Karpas-422 (cell line): ENCODE data around the gene ETS2. TPM values are rescaled to one million over a fixed set of nuclear protein-coding genes. Genes with fewer than 3 reads are reported as not detected.

ENCODE experiments used
- DNase-seq: peaks from one replicate; pipeline ENCODE4 v3.0.0-alpha.2; 2015
- H2AFZ ChIP-seq: fragments of 200-600 bp; sonication (generic); 2 replicates; pipeline ENCODE4 v1.6.1; 2014; ENCODE audit warnings: antibody characterized with exemption, low read length, mixed read lengths
- H3K27ac ChIP-seq: fragments of 200-600 bp; sonication (generic); 2 replicates; pipeline ENCODE4 v1.5.1; 2014; ENCODE audit warnings: mild to moderate bottlenecking, low read length, moderate library complexity
- H3K27me3 ChIP-seq: fragments of 200-600 bp; sonication (generic); 2 replicates; pipeline ENCODE4 v1.6.1; 2014; ENCODE audit warnings: low read length, mixed read lengths
- H3K36me3 ChIP-seq: fragments of 200-600 bp; sonication (generic); 2 replicates; pipeline ENCODE4 v1.6.1; 2014; ENCODE audit warnings: low read length, mixed read lengths; ENCODE audit not compliant: insufficient read depth
- H3K4me1 ChIP-seq: fragments of 200-600 bp; sonication (generic); 2 replicates; pipeline ENCODE4 v1.6.1; 2014; ENCODE audit warnings: mild to moderate bottlenecking, low read length, mixed read lengths
- H3K4me2 ChIP-seq: fragments of 200-600 bp; sonication (generic); 2 replicates; pipeline ENCODE4 v1.6.1; 2014; ENCODE audit warnings: low read length, low read depth, mild to moderate bottlenecking; ENCODE audit not compliant: poor library complexity, severe bottlenecking
- H3K4me3 ChIP-seq: fragments of 200-600 bp; sonication (generic); 2 replicates; pipeline ENCODE4 v1.5.1; 2014; ENCODE audit warnings: mild to moderate bottlenecking, antibody characterized with exemption, low read length, mixed read lengths
- H3K79me2 ChIP-seq: fragments of 200-600 bp; sonication (generic); 2 replicates; pipeline ENCODE4 v1.6.1; 2014; ENCODE audit warnings: mild to moderate bottlenecking, low read length, mixed read lengths
- H3K9ac ChIP-seq: fragments of 200-600 bp; sonication (generic); 2 replicates; pipeline ENCODE4 v1.6.0; 2014; ENCODE audit warnings: low read length
- H3K9me2 ChIP-seq: fragments of 200-600 bp; sonication (generic), shearing (Covaris generic); replicated peaks from 2 replicates; pipeline ENCODE4 v1.6.0; 2014; ENCODE audit warnings: mild to moderate bottlenecking, low read length, moderate library complexity; ENCODE audit not compliant: insufficient read depth
- H3K9me3 ChIP-seq: fragments of 300-700, 200-600 bp; sonication (generic); 2 replicates; pipeline ENCODE4 v1.6.1; 2014; ENCODE audit warnings: low read length, mixed read lengths
- H4K20me1 ChIP-seq: fragments of 200-600 bp; sonication (generic); 2 replicates; pipeline ENCODE4 v1.6.1; 2014; ENCODE audit warnings: mild to moderate bottlenecking, antibody characterized with exemption, low read length, low read depth; ENCODE audit not compliant: insufficient read depth
- total RNA-seq: library from RNA; depleted of rRNA; stranded (reverse); fragments of >200 nt; shearing (Covaris generic); gene quantifications from 2 replicates; pipeline ENCODE4 v1.2.3, GENCODE V29; 2014; ENCODE audit warnings: low replicate concordance

Gene ETS2
- total RNA-seq, 1 experiment from 2014 or later, result 12.9 TPM

GRCh38 chr21:38800046-38800758 lies 5.5 kb upstream of the ETS2 start:
- no peak overlapping the region for H2AFZ ChIP-seq
- no peaks in the 10 kb centered on the region for H4K20me1 ChIP-seq
- no peaks in the 10 kb centered on the region for H3K9me2 ChIP-seq
- H3K4me2 ChIP-seq, result no peak overlapping the region
- H3K79me2 ChIP-seq, result peaks cover 2% of the 10 kb centered on the region; the same call in 1 of the 2 replicates
- no peak overlapping the region for H3K27ac ChIP-seq
- no peaks in the 10 kb centered on the region for H3K36me3 ChIP-seq
- H3K4me1 ChIP-seq, result peaks cover 13% of the 10 kb centered on the region
- H3K9me3 ChIP-seq, result no peaks in the 10 kb centered on the region
- H3K4me3 ChIP-seq, result no peak overlapping the region
- H3K27me3 ChIP-seq, result no peaks in the 10 kb centered on the region
- DNase-seq, result no peak
- no peak overlapping the region for H3K9ac ChIP-seq

DNA sequence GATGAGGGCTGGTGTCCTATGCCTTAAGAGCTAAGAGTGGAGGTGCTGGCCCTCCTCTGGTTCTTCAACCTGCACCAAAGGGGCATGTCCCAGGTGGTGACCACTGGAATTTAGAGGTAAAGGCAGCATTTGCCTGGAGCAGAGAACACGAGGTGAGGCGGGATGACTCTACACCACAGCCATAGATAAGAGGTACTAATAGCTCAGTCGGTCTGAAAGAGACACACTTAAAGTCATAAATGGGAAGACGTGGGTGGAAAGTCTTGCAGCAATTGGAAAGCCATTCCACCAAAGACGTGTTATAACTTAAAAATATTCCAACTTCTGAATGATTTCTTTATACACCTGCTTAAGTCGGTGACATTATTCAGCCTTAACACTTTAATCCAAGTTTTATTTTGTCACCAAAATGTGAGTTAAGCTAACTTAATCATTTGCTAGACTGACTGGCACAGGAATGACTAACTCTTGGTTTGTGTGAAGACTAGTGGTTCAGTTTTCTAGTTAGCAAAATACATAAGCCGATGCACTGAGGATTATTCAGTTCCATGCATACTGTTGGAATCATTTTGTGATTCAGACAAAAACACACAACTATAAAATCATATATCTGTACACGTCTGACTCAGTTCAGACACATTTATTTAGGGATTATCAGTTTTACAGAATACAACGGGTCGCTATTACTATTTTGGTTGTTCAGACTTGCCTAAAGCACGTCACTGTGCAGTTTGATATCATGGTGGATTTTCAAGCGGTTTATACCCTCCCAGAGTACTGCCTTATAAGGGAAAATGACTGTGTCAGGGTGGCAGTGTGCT lies 4.6 kb upstream of the ETS2 start:
- Histone ChIP-seq H3K4me3 (no peak overlapping the region), H3K36me3 (no peaks in the 10 kb centered on the region), H4K20me1 (no peaks in the 10 kb centered on the region), H3K9me2 (no peaks in the 10 kb centered on the region), H3K9me3 (no peaks in the 10 kb centered on the region), H3K27me3 (no peaks in the 10 kb centered on the region), H2AFZ (no peak overlapping the region), H3K27ac (no peak overlapping the region), H3K4me2 (no peak overlapping the region), H3K4me1 (peaks cover 16% of the 10 kb centered on the region), H3K9ac (no peak overlapping the region), H3K79me2 (peaks cover 8% of the 10 kb centered on the region)
- no peak for DNase-seq

DNA sequence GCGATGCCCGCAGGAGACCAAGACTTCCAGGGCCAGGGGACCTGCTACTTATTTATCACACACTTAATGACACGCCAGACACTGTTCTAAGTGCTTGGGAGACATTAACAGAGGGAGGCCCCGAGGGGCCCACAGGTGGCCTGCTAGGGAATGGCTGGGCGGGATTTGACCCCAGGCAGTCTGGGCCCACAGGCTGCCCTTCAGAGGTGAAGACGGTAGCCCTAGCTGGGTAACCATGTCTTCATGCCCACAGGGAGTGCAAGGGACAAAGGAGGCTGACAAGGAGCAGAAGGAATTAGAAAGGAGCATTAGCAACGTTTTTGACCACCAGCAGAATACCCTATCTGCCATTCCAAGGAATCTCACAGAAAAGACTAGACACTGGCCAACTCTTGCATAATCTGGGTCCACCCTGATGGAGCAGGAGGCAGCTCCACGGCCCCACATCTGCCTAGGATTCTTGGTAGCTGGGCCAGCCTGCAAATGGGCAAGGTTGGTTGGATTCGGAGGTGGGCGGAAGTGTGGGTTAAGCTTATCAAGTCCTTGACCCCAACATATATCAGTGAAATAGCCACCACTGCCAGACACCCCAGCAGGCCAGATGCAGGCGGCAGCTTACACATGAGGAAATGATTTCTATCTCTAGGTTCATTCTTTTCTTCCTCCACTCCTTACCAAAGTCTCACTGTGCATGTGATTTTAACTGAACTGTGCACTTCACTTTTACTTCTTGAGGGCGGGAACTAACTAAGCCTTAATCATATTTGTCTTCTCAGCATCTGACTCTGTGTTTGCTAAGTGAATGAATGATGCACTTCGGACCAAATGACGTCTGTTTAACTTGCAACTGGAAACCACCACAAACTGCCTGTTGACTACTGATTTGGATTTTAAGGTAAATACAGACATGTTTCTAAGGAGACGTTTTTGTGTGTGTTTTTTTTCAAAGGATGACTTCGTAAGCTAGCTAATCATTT lies 3.4 kb upstream of the ETS2 start:
- Histone ChIP-seq H3K9me2 (no peaks in the 10 kb centered on the region), H3K79me2 (peaks cover 20% of the 10 kb centered on the region), H3K36me3 (no peaks in the 10 kb centered on the region), H4K20me1 (no peaks in the 10 kb centered on the region), H3K9me3 (no peaks in the 10 kb centered on the region), H3K27me3 (no peaks in the 10 kb centered on the region), H3K4me1 (peaks cover 21% of the 10 kb centered on the region), H2AFZ (no peak overlapping the region), H3K4me3 (no peak overlapping the region), H3K27ac (no peak overlapping the region), H3K9ac (no peak overlapping the region), H3K4me2 (no peak overlapping the region)
- DNase-seq, result no peak

DNA sequence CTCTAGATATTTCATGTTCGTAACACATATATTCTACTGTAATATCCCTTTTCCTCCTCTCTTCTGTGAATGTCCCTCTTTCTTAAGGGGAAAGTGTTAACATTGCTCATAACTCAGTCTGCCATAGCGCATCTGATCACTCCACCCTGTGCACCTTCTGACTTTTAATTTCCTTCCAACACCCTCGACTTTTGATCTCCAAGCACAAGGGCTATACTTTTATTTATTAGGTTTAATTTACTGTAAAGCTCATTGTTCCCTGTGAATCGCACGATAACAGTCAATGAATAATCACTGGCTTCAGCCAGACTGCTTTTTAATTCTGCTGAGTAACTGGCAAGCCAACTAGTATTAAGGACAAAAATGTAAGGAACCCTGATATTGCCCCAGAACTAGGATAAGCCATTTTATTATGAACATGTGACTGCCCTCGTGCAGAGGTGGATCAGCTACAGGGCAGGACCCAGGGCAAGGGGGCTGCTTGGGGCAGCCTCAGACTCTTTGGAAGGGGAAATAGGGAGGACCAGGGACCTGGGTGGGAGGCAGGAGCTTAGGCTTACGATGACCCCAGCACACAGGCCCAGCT lies 2.6 kb upstream of the ETS2 start:
- DNase-seq, result no peak
- Histone ChIP-seq H3K36me3 (no peaks in the 10 kb centered on the region), H3K27ac (no peak overlapping the region), H3K79me2 (peaks cover 29% of the 10 kb centered on the region), H3K4me2 (no peak overlapping the region), H3K9ac (no peak overlapping the region), H3K9me2 (no peaks in the 10 kb centered on the region), H3K9me3 (no peaks in the 10 kb centered on the region), H3K4me1 (peaks cover 30% of the 10 kb centered on the region), H4K20me1 (no peaks in the 10 kb centered on the region), H3K27me3 (no peaks in the 10 kb centered on the region), H2AFZ (no peak overlapping the region), H3K4me3 (no peak overlapping the region)

DNA sequence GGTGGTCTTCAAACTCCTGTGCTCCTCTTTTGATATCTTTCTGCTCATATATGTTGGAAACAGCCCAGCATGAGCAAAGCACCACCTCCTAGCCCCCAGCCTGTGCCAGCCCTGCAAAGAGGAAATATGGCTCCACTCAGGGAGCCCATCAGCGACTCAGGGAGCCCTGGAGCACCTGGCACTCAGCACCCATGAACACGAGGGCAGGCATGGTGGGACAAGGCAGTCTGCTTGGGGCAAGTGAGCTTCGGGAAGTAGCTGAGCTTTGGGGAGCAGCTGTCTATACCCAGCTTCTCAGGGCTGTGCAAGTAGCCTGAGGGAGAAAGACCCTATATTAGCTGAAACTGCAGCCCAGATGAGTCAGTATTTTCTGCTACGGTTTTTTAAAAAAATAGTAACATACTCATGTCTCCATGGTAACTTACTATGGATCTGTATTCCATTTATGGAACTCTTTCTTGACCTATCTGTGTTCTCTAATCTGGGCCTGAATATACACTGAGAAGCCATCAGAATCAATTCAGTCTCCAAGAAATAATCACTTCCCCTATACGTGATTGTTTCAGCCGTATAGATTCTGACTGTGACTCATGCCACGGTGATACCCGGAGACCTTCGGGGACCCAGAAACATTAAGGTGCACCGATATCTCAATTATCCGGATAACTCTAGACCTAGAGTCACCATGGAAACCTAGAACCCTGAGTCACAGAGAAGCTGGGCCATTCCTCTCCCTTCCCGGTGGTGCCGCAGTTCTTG lies 1.5 kb upstream of the ETS2 start:
- H3K9me3 ChIP-seq, result no peaks in the 10 kb centered on the region
- H3K4me3 ChIP-seq, result peak overlapping the region; percentile 81; the same call in 1 of the 2 replicates
- H3K79me2 ChIP-seq, result peaks cover 39% of the 10 kb centered on the region
- H3K27me3 ChIP-seq, result no peaks in the 10 kb centered on the region
- peak overlapping the region; percentile 91 for H3K4me2 ChIP-seq
- H3K27ac ChIP-seq, result no peak overlapping the region
- H3K4me1 ChIP-seq, result peaks cover 40% of the 10 kb centered on the region
- no peak overlapping the region for H2AFZ ChIP-seq
- no peaks in the 10 kb centered on the region for H3K36me3 ChIP-seq
- DNase-seq, result no peak
- no peaks in the 10 kb centered on the region for H3K9me2 ChIP-seq
- peak overlapping the region; percentile 91; the same call in 1 of the 2 replicates for H3K9ac ChIP-seq
- no peaks in the 10 kb centered on the region for H4K20me1 ChIP-seq

DNA sequence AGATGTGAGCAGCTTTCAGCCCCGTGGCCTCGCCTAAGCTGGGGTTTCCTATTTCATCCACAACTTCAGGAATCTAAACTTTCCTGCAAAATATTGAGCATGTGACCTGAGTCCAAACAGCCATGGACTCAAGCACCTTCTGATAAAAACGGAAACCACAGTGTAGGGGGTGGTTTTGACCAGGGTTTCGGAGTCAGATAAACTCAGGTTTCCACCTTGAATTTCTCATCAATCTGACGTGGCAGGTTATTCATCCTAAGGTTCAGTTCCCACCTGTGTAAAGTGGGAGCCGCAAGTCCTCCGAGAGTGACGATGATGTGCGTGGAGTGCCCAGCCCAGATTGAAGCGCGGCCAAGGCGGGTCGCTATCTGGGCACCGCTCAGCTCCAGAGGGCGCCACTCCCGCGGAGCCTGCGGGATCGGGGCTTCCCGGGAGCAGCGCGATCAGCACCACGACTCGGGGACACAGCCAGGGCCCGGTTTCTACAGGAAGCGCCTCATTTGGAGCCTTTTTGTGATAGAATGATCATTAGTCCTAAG lies 871 bp upstream of the ETS2 start:
- Histone ChIP-seq H3K27ac (no peak overlapping the region), H3K4me1 (peaks cover 46% of the 10 kb centered on the region), H3K36me3 (peaks cover 4% of the 10 kb centered on the region; the same call in 1 of the 2 replicates), H4K20me1 (no peaks in the 10 kb centered on the region), H3K4me2 (peak overlapping the region; percentile 91), H2AFZ (peak overlapping the region; percentile 89), H3K9me3 (no peaks in the 10 kb centered on the region), H3K27me3 (no peaks in the 10 kb centered on the region), H3K79me2 (peaks cover 46% of the 10 kb centered on the region), H3K4me3 (peak overlapping the region; percentile 81), H3K9ac (peak overlapping the region; percentile 91), H3K9me2 (no peaks in the 10 kb centered on the region)
- peak; percentile 47 for DNase-seq
